Choroid plexus epithelial cell (primary cell): ENCODE measurements around the gene PODN.

Experiments used
- DNase-seq: peaks from one replicate; pipeline ENCODE4 v3.0.0-alpha.2; 2010; ENCODE audit warnings: low read depth
- H3K4me3 ChIP-seq: 2 replicates; pipeline ENCODE4 v1.5.1; 2011; ENCODE audit warnings: low read depth, mild to moderate bottlenecking, control low read depth, low read length, moderate library complexity
- CTCF ChIP-seq: conservative IDR thresholded peaks from 2 replicates; pipeline ENCODE4 v1.5.1; 2011; ENCODE audit warnings: low read depth, mild to moderate bottlenecking, control low read depth, inconsistent platforms, low read length, moderate library complexity

The PODN gene

GRCh38 chr1:53038566-53038965 is 23.4 kb upstream of the PODN start:
- no peak for TF ChIP-seq CTCF
- H3K4me3 ChIP-seq: no peak overlapping the region
- DNase-seq: no peak

- no peak for TF ChIP-seq CTCF
- H3K4me3 ChIP-seq: no peak overlapping the region
- peak; percentile 28 for DNase-seq
Observed at GRCh38 chr1:53043271-53043670, 18.7 kb upstream of the PODN start.

GRCh38 chr1:53044926-53045325 is 17.1 kb upstream of the PODN start:
- no peak for DNase-seq
- TF ChIP-seq CTCF: no peak
- H3K4me3 ChIP-seq: no peak overlapping the region

GRCh38 chr1:53046930-53047329 is 15.1 kb upstream of the PODN start:
- peak; percentile 81 for DNase-seq
- no peak for TF ChIP-seq CTCF

GRCh38 chr1:53047737-53048736 is 14.0 kb upstream of the PODN start:
- DNase-seq: peak; percentile 73
- TF ChIP-seq CTCF: no peak
- no peak overlapping the region for H3K4me3 ChIP-seq

More at GRCh38 chr1:53046930-53047329, 15.1 kb upstream of the PODN start:
- no peak overlapping the region for H3K4me3 ChIP-seq

GRCh38 chr1:53048960-53049573 is 12.9 kb upstream of the PODN start:
- no peak for TF ChIP-seq CTCF
- no peak overlapping the region for H3K4me3 ChIP-seq
- DNase-seq: no peak
